WTC11 (cell line): ENCODE results near the gene LBHD1. TPM values are rescaled to one million over a fixed set of nuclear protein-coding genes. Genes with fewer than 3 reads are reported as not detected.

Experiments used
- ATAC-seq: fragments of 200-7000 bp; cut with Tn5 transposase; 2 replicates; pipeline ENCODE4 v1.10.0; 2021; ENCODE audit warnings: mild to moderate bottlenecking, moderate library complexity
- CTCF ChIA-PET: fragments of 300-600 bp; sonication (Branson Sonifier 250); formaldehyde crosslinking; loops from one replicate; lab custom pipeline; 2021; ENCODE audit warnings: antibody characterized with exemption; lab: Charles Lee
- POLR2A ChIA-PET: fragments of 350-600 bp; sonication (Branson Sonifier 250); formaldehyde crosslinking; loops from one replicate; lab custom pipeline; 2021; ENCODE audit warnings: antibody characterized with exemption; lab: Charles Lee
- DNase-seq: peaks from one replicate; pipeline ENCODE4 v3.0.0; 2021; ENCODE audit warnings: low spot score
- H3K27ac Mint-ChIP-seq: 2 replicates; pipeline ENCODE4 v1.8.0; 2021; ENCODE audit warnings: mixed read lengths
- H3K27me3 Mint-ChIP-seq: 2 replicates; pipeline ENCODE4 v1.8.0; 2021; ENCODE audit warnings: low read depth, mild to moderate bottlenecking, moderate library complexity, mixed read lengths
- H3K36me3 Mint-ChIP-seq: 2 replicates; pipeline ENCODE4 v1.8.0; 2021; ENCODE audit warnings: mixed read lengths
- H3K4me1 Mint-ChIP-seq: 2 replicates; pipeline ENCODE4 v1.8.0; 2022; ENCODE audit warnings: mixed read lengths
- H3K4me3 Mint-ChIP-seq: 2 replicates; pipeline ENCODE4 v1.8.0; 2021; ENCODE audit warnings: mild to moderate bottlenecking, moderate library complexity, mixed read lengths
- H3K9me3 Mint-ChIP-seq: 2 replicates; pipeline ENCODE4 v1.8.0; 2021; ENCODE audit warnings: mixed read lengths
- CREB1 ChIP-seq: sonication (generic); formaldehyde crosslinking; IDR thresholded peaks from 2 replicates; pipeline ENCODE4 v1.8.0; 2023; ENCODE audit warnings: mild to moderate bottlenecking, missing genetic modification reagents
- CREM ChIP-seq: sonication (generic); formaldehyde crosslinking; IDR thresholded peaks from 2 replicates; pipeline ENCODE4 v1.8.1; 2022; ENCODE audit warnings: mild to moderate bottlenecking, missing genetic modification reagents, moderate library complexity
- FOXP1 ChIP-seq: sonication (generic); formaldehyde crosslinking; IDR thresholded peaks from 2 replicates; pipeline ENCODE4 v1.8.0; 2022; ENCODE audit warnings: missing genetic modification reagents, mild to moderate bottlenecking, moderate library complexity, borderline replicate concordance
- GTF2I ChIP-seq: fragments of 250-450 bp; sonication (Bioruptor Pico); conservative IDR thresholded peaks from 2 replicates; pipeline ENCODE4 v1.4.0; 2021; ENCODE audit warnings: mild to moderate bottlenecking
- HMGA2 ChIP-seq: fragments of 250-450 bp; sonication (Bioruptor Pico); IDR thresholded peaks from 2 replicates; pipeline ENCODE4 v1.4.0; 2021; ENCODE audit warnings: mild to moderate bottlenecking, moderate library complexity
- KAT7 ChIP-seq: sonication (generic); formaldehyde crosslinking; IDR thresholded peaks from 2 replicates; pipeline ENCODE4 v1.8.1; 2023; ENCODE audit warnings: missing genetic modification reagents, mild to moderate bottlenecking, borderline replicate concordance
- NR1H2 ChIP-seq: sonication (generic); formaldehyde crosslinking; IDR thresholded peaks from 2 replicates; pipeline ENCODE4 v1.9.0; 2021; ENCODE audit warnings: mild to moderate bottlenecking, moderate library complexity, missing genetic modification reagents
- NR3C1 ChIP-seq: sonication (generic); formaldehyde crosslinking; conservative IDR thresholded peaks from 2 replicates; pipeline ENCODE4 v1.8.1; 2023; ENCODE audit warnings: low read depth, mild to moderate bottlenecking, missing genetic modification reagents
- ZNF121 ChIP-seq: sonication (generic); formaldehyde crosslinking; IDR thresholded peaks from 2 replicates; pipeline ENCODE4 v1.8.0; 2023; ENCODE audit warnings: missing genetic modification reagents
- total RNA-seq: library from RNA; stranded (reverse); gene quantifications from 3 replicates; pipeline ENCODE4 v1.2.3, GENCODE V29; 2021
- TF ChIP-seq, protein P1 (sequence below): fragments of 250-450 bp; sonication (Bioruptor Pico); conservative IDR thresholded peaks from 2 replicates; pipeline ENCODE4 v1.9.0; 2021; ENCODE audit warnings: mild to moderate bottlenecking
- TF ChIP-seq, protein P2 (sequence below): fragments of 250-450 bp; sonication (Bioruptor Pico); IDR thresholded peaks from 2 replicates; pipeline ENCODE4 v1.9.0; 2021; ENCODE audit warnings: mild to moderate bottlenecking
- TF ChIP-seq, protein P3 (sequence below): sonication (generic); formaldehyde crosslinking; IDR thresholded peaks from 2 replicates; pipeline ENCODE4 v1.8.1; 2023; ENCODE audit warnings: mild to moderate bottlenecking, missing genetic modification reagents
- TF ChIP-seq, protein P4 (sequence below): sonication (generic); formaldehyde crosslinking; IDR thresholded peaks from 2 replicates; pipeline ENCODE4 v1.8.1; 2022; ENCODE audit warnings: missing genetic modification reagents, borderline replicate concordance

Gene LBHD1
- total RNA-seq, 1 experiment from 2014 or later, result 4.2 TPM

DNA sequence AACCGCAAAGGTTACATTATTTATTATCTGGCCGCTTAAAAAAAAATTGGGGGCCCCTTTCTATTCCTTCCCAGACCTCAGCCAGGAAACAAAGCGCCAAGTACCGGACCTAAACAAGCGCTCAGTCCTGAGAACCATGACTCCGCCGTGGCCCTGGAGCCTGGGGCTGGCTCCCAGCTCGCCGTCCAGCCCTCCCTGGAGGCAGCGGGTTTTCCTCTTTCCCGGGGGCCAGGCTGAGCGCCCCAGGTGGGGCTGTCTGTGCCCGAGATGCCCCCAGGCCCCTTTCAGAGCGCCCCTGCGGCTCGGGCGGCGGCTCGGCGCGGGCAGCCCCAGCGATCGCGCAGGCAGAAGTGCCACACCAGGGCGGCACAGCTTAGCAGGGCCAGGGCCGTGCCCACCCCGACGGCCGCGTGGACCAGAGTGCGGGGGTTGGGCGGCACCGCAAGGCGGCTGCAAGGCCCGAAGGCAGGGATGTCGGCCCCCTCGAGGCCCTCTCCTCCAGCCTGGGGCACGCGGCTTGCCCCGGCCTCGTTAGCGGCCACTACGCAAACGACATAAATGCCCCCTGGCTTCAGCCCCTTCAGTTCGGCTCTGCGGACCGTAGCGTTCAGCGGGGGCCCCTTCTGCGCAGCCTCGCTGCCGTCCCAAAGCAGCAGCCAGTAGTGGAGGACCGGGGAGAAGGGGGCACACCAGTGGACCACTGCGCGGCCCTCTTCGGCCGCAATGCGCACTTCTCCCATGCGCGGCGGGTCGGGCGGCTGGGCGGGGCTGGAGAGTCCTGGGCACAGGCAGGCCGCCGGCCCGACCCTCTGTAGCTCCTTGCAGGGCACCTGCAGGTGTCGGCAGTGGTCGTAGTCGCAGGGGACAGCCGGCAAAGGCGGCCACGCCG is 15.7 kb upstream of the LBHD1 start:
- Mint-ChIP-seq H3K27ac (peak overlapping the region; percentile 47; the same call in 1 of the 2 replicates), H3K4me1 (peaks cover 9% of the 10 kb centered on the region; the same call in 1 of the 2 replicates), H3K36me3 (peaks cover 18% of the 10 kb centered on the region), H3K9me3 (no peaks in the 10 kb centered on the region), H3K27me3 (no peaks in the 10 kb centered on the region), H3K4me3 (peak overlapping the region; percentile 40)
- peak; percentile 65 for ATAC-seq
- DNase-seq, result peak; percentile 41
- ChIA-PET CTCF (interaction anchor here (0.9 to 3.0 kb wide), 4 partner anchors 16 to 145 kb away, joined by 3 to 10 read pairs (median 5); partner anchors contain the start of genes HNRNPUL2, LBHD1 and TMEM179B), POLR2A (interaction anchor here (0.6 to 2.2 kb wide), 6 partner anchors 16 to 249 kb away, joined by 3 to 9 read pairs (median 8); partner anchors contain the start of genes BSCL2, C11orf98, CSKMT and GNG3)
- no peak for TF ChIP-seq HMGA2
- TF ChIP-seq FOXP1 (CRISPR knock-in tag), result peak; percentile 50; the same call in 1 of the 2 replicates

DNA sequence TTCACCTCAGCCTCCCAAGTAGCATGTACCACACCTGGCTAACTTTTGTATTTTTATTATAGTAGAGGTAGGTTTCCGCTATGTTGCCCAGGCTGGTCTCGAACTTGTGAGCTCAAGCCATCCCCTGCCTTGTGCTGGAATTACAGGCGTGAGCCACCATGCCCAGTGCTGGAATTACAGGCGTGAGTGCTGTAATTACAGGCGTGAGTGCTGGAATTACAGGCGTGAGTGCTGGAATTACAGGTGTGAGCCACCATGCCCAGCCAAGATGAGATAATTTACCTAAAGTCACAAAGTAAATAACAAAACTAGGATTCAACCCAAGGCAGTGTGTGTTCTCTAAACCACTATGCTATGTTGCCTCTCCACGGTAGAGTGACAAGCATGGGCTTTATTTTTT is 10.5 kb upstream of the LBHD1 start:
- Mint-ChIP-seq H3K27ac (no peak overlapping the region), H3K36me3 (peaks cover 7% of the 10 kb centered on the region)
- TF ChIP-seq ZNF121 (CRISPR knock-in tag) (no peak), NR3C1 (CRISPR knock-in tag) (no peak), KAT7 (CRISPR knock-in tag) (no peak), CREB1 (CRISPR knock-in tag) (no peak), HMGA2 (no peak), NR1H2 (CRISPR knock-in tag) (no peak), GTF2I (CRISPR knock-in tag) (no peak), CREM (CRISPR knock-in tag) (no peak)
- TF ChIP-seq, protein P1, sequence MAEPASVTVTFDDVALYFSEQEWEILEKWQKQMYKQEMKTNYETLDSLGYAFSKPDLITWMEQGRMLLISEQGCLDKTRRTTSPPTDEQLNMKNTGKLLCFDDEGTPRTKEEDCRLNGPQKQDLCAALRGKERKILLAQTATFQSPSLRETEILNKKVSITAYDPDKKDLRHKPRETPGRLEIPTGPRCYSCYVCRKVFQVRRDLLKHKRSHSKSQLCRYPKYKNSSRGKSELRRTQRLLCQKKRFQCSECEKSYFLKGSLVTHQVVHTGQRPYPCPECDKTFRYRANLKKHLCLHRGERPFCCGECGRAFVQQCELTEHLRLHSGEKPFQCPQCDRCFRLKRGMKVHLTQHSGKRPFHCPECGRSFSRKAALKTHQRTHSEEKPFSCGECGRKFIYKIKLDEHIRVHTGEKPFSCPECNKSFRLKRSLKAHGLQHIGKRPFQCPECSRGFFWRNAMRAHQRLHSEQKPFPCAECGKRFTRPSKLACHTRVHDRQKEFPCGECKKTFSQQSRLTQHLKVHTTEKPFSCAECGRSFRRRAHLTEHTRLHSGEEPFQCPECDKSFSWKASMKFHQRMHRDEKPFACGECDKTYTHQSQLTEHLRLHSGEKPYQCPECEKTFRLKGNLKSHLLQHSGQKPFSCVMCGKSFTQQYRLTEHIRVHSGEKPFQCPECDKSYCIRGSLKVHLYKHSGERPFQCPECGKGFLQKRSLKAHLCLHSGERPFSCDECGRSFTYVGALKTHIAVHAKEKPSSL, result no peak
- TF ChIP-seq, protein P2, sequence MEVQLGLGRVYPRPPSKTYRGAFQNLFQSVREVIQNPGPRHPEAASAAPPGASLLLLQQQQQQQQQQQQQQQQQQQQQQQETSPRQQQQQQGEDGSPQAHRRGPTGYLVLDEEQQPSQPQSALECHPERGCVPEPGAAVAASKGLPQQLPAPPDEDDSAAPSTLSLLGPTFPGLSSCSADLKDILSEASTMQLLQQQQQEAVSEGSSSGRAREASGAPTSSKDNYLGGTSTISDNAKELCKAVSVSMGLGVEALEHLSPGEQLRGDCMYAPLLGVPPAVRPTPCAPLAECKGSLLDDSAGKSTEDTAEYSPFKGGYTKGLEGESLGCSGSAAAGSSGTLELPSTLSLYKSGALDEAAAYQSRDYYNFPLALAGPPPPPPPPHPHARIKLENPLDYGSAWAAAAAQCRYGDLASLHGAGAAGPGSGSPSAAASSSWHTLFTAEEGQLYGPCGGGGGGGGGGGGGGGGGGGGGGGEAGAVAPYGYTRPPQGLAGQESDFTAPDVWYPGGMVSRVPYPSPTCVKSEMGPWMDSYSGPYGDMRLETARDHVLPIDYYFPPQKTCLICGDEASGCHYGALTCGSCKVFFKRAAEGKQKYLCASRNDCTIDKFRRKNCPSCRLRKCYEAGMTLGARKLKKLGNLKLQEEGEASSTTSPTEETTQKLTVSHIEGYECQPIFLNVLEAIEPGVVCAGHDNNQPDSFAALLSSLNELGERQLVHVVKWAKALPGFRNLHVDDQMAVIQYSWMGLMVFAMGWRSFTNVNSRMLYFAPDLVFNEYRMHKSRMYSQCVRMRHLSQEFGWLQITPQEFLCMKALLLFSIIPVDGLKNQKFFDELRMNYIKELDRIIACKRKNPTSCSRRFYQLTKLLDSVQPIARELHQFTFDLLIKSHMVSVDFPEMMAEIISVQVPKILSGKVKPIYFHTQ (CRISPR knock-in tag), result no peak
- TF ChIP-seq, protein P3, sequence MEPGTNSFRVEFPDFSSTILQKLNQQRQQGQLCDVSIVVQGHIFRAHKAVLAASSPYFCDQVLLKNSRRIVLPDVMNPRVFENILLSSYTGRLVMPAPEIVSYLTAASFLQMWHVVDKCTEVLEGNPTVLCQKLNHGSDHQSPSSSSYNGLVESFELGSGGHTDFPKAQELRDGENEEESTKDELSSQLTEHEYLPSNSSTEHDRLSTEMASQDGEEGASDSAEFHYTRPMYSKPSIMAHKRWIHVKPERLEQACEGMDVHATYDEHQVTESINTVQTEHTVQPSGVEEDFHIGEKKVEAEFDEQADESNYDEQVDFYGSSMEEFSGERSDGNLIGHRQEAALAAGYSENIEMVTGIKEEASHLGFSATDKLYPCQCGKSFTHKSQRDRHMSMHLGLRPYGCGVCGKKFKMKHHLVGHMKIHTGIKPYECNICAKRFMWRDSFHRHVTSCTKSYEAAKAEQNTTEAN, result no peak
- TF ChIP-seq, protein P4, sequence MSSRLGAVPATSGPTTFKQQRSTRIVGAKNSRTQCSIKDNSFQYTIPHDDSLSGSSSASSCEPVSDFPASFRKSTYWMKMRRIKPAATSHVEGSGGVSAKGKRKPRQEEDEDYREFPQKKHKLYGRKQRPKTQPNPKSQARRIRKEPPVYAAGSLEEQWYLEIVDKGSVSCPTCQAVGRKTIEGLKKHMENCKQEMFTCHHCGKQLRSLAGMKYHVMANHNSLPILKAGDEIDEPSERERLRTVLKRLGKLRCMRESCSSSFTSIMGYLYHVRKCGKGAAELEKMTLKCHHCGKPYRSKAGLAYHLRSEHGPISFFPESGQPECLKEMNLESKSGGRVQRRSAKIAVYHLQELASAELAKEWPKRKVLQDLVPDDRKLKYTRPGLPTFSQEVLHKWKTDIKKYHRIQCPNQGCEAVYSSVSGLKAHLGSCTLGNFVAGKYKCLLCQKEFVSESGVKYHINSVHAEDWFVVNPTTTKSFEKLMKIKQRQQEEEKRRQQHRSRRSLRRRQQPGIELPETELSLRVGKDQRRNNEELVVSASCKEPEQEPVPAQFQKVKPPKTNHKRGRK (CRISPR knock-in tag), result no peak
- TF ChIP-seq, all 79 proteins: peak for 0
- ATAC-seq, result no peak
- ChIA-PET CTCF (no interaction called here), POLR2A (interaction anchor here (0.6 kb wide), 1 partner anchor 11 kb away, joined by 3 read pairs; the partner anchor contains the start of gene UQCC3)
- no peaks in the 10 kb centered on the region for H3K9me3 Mint-ChIP-seq
- H3K4me3 Mint-ChIP-seq, result no peak overlapping the region
- H3K4me1 Mint-ChIP-seq, result peaks cover 12% of the 10 kb centered on the region
- no peaks in the 10 kb centered on the region for H3K27me3 Mint-ChIP-seq
- no peak for DNase-seq
